ENCODE data around the gene DYNC2H1. TPM values are rescaled to one million over a fixed set of nuclear protein-coding genes. Genes with fewer than 3 reads are reported as not detected.

Gene DYNC2H1
- total and polyA plus RNA-seq, 4 donors: 6.4 to 102 (median 23.7) TPM

- TF ChIP-seq CTCF (IDR thresholded peaks at IDR 0.05; ENCODE audit: control extremely low read depth, extremely low read depth): no peak
- H3K27ac ChIP-seq (ENCODE audit: low read depth in 1 of 2, low read length in 1 of 2): no peak overlapping the region
- no peak for ATAC-seq (ENCODE audit: insufficient read depth, low FRiP score)
- no peaks in the 10 kb centered on the region for H3K27me3 ChIP-seq (ENCODE audit: control insufficient read depth in 3 of 3, insufficient read depth in 3 of 3, low read length in 2 of 3)
- 88 to 90% methylated on average over 1 of the region's 1 CpG for WGBS, 2 donors
- no peaks in the 10 kb centered on the region for H3K9me3 ChIP-seq (ENCODE audit: control insufficient read depth in 4 of 4, insufficient read depth in 3 of 4, low read length in 3 of 4)
- no peak overlapping the region for H3K9ac ChIP-seq (ENCODE audit: insufficient read depth in 1 of 2, low read length in 2 of 2)
- H3K4me1 ChIP-seq (ENCODE audit: control insufficient read depth in 5 of 5, insufficient read depth in 5 of 5, low read length in 5 of 5): peaks cover 0 to 12% (median 4%) of the 10 kb centered on the region in 5 donors
- H3K36me3 ChIP-seq (ENCODE audit: control insufficient read depth in 4 of 4, insufficient read depth in 4 of 4, low read length in 4 of 4): peaks cover 0 to 5% (median 2%) of the 10 kb centered on the region in 4 donors
- no peak overlapping the region for H3K4me3 ChIP-seq
- no peak for DNase-seq
Measured at GRCh38 chr11:103085758-103086365, 23.4 kb upstream of the DYNC2H1 start.

GRCh38 chr11:103086461-103086860 is 22.8 kb upstream of the DYNC2H1 start:
- Histone ChIP-seq H3K4me3 (no peak overlapping the region), H3K9me3 (ENCODE audit: control insufficient read depth in 4 of 4, insufficient read depth in 3 of 4, low read length in 3 of 4) (no peaks in the 10 kb centered on the region), H3K27me3 (ENCODE audit: control insufficient read depth in 3 of 3, insufficient read depth in 3 of 3, low read length in 2 of 3) (no peaks in the 10 kb centered on the region), H3K36me3 (ENCODE audit: control insufficient read depth in 4 of 4, insufficient read depth in 4 of 4, low read length in 4 of 4) (peaks cover 0 to 5% (median 2%) of the 10 kb centered on the region in 4 donors), H3K9ac (ENCODE audit: insufficient read depth in 1 of 2, low read length in 2 of 2) (no peak overlapping the region), H3K4me1 (ENCODE audit: control insufficient read depth in 5 of 5, insufficient read depth in 5 of 5, low read length in 5 of 5) (peaks cover 0 to 14% (median 6%) of the 10 kb centered on the region in 5 donors), H3K27ac (ENCODE audit: low read depth in 1 of 2, low read length in 1 of 2) (no peak overlapping the region)
- no peak for ATAC-seq (ENCODE audit: insufficient read depth, low FRiP score)
- no peak for TF ChIP-seq CTCF (IDR thresholded peaks at IDR 0.05; ENCODE audit: control extremely low read depth, extremely low read depth)
- DNase-seq: no peak

DNA sequence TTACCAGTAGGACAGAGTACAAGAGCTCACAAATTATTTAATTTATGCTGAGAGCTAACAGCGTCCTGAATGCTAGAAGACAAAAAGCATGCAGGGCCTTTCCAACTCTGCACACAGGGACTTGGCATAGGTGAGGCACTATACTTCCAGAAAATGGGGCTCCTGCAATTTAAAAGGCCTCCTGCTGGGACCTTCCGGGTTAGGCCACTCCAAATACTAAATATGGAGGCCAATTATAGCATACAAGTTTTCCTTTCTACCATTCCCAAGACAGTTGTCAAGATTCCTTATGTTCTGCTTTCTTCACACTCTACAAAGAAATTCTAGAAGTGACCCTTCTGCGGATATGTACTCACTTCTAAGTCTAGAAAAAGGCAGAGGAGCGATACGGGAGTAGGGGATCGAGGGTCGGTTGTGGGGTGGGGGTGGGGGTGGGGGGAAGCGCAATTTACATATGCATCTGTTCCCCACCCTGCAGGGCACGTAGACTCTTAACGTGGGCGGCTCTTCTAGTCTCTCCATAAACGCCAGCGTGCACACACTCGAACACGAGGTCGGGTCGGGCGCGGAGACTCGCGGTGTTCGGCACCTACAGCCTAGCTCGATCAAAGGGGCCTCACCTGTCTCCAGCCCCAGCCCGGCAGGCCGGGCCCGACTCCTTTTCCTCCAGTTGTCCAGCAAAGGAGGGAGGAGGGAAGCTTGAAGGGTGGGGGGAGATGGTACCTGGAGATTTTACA is 18.0 kb upstream of the DYNC2H1 start:
- TF ChIP-seq CTCF (IDR thresholded peaks at IDR 0.05; ENCODE audit: control extremely low read depth, extremely low read depth): no peak
- Histone ChIP-seq H3K9me3 (ENCODE audit: control insufficient read depth in 4 of 4, insufficient read depth in 3 of 4, low read length in 3 of 4) (no peaks in the 10 kb centered on the region), H3K4me1 (ENCODE audit: control insufficient read depth in 5 of 5, insufficient read depth in 5 of 5, low read length in 5 of 5) (peaks cover 0 to 14% (median 8%) of the 10 kb centered on the region in 5 donors), H3K4me3 (peak overlapping the region; percentile 99), H3K9ac (ENCODE audit: insufficient read depth in 1 of 2, low read length in 2 of 2) (peak overlapping the region; percentile 80 to 94), H3K27ac (ENCODE audit: low read depth in 1 of 2, low read length in 1 of 2) (peak overlapping the region; percentile 86 to 89), H3K36me3 (ENCODE audit: control insufficient read depth in 4 of 4, insufficient read depth in 4 of 4, low read length in 4 of 4) (peaks cover 0 to 1% (median 0%) of the 10 kb centered on the region in 4 donors), H3K27me3 (ENCODE audit: control insufficient read depth in 3 of 3, insufficient read depth in 3 of 3, low read length in 2 of 3) (peaks cover 0 to 14% (median 9%) of the 10 kb centered on the region in 3 donors)
- ATAC-seq (ENCODE audit: insufficient read depth, low FRiP score): peak; percentile 54
- WGBS, 2 donors: 1% methylated on average over 26 of the region's 26 CpGs
- peak; percentile 46 to 56 (median 50) for DNase-seq
